ENCODE results near the gene KRTAP5-3. TPM values are rescaled to one million over a fixed set of nuclear protein-coding genes. Genes with fewer than 3 reads are reported as not detected.

The KRTAP5-3 gene
- total RNA-seq, 4 donors from 2014 or later, result not detected

- Histone ChIP-seq H3K27me3 (no peaks in the 10 kb centered on the region), H3K4me1 (peaks cover 0 to 58% (median 27%) of the 10 kb centered on the region in 4 donors), H3K27ac (peak overlapping the region; percentile 89 to 99 (median 94)), H3K36me3 (peaks cover 0 to 41% (median 0%) of the 10 kb centered on the region in 3 donors), H3K9me3 (no peaks in the 10 kb centered on the region), H3K4me3 (no peak overlapping the region)
- no peak for DNase-seq (ENCODE audit: low spot score in 2 of 2)
- TF ChIP-seq POLR2A (IDR thresholded peaks at IDR 0.05) (no peak), EP300 (IDR thresholded peaks at IDR 0.05) (no peak), CTCF (IDR thresholded peaks at IDR 0.05) (no peak)
- WGBS, 2 donors, result 48 to 64% methylated on average over 12 of the region's 12 CpGs
These were observed 49.5 kb downstream of the KRTAP5-3 start for GRCh38 chr11:1558775-1559110.

DNA sequence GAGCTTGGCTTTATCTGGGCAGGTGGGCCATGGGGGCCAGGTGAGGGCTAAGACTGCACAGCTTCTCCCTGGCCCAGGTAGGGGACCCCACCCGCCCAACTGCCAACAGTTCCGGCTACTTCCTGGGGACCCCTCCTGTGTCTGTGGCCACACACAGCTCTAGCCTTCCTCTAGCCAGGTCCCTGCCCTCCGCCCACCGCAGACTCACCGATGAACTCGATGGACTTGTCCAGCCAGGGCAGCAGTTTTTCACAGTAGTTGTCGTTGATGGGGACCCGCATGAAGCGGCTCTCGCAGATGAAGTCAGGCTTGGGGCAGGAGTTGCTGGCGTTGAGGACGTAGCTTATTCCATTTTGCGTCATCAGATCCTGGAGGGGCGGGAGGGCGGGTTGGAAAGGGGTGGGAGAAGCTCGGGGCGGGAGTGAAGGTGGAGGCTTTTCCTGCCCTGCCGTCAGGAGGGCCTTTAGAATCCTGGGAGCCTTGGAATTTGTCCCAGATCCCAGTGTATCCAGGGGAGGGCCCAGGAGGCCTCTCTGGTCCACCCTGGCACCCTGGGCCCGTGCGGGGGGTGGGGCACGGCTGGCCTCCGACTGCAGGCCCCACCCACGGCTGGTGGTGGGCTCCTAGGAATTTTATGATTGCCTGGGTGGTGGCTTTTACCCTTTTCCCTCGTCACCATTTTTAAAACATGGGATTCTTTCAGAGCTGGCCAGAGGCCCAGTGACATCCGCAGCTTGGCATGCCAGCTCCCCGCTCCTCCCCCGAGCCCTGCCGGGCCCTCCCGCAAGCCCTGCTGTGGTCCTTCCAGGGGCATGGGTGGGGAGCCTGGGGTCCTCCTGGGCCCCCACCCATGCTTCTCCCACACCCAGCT lies 50.1 kb downstream of the KRTAP5-3 start:
- peak in 1 of 2 donors; percentile 45 for DNase-seq (ENCODE audit: low spot score in 2 of 2)
- 35 to 41% methylated on average over 29 of the region's 29 CpGs for WGBS, 2 donors
- peaks cover 0 to 59% (median 27%) of the 10 kb centered on the region in 4 donors for H3K4me1 ChIP-seq
- H3K36me3 ChIP-seq, result peaks cover 0 to 35% (median 0%) of the 10 kb centered on the region in 3 donors
- H3K9me3 ChIP-seq, result no peaks in the 10 kb centered on the region
- H3K27me3 ChIP-seq, result peaks cover 0 to 1% of the 10 kb centered on the region in 2 donors
- TF ChIP-seq EP300 (IDR thresholded peaks at IDR 0.05) (peak; percentile 63 to 75), CTCF (IDR thresholded peaks at IDR 0.05) (no peak)
- H3K4me3 ChIP-seq, result no peak overlapping the region
- peak overlapping the region; percentile 89 to 99 (median 94) for H3K27ac ChIP-seq

Other genes with a start within 250 kb of the KRTAP5-3 start
- 1 to 10 TPM; 2.4 to 7.8 (median 4.6) TPM for gene BRSK2, start 218.5 kb downstream of the KRTAP5-3 start, total RNA-seq
- gene MOB2, start 121.7 kb downstream of the KRTAP5-3 start, total RNA-seq, result 10 to 100 TPM; 42.3 to 55.1 (median 46.9) TPM
- gene DUSP8, start 36.2 kb downstream of the KRTAP5-3 start, total RNA-seq, result 10 to 100 TPM in 1 of 4 donors, 1 to 10 TPM in 3; 1.9 to 10.8 (median 3.4) TPM
- not detected for gene KRTAP5-1, start 23.2 kb downstream of the KRTAP5-3 start, total RNA-seq
- gene KRTAP5-2, start 10.2 kb downstream of the KRTAP5-3 start, total RNA-seq, result not detected
- not detected for gene KRTAP5-4, start 13.7 kb upstream of the KRTAP5-3 start, total RNA-seq
- not detected for gene KRTAP5-5, start 21.3 kb upstream of the KRTAP5-3 start, total RNA-seq
- gene KRTAP5-6, start 88.7 kb upstream of the KRTAP5-3 start, total RNA-seq, result not detected
- gene IFITM10, start 142.1 kb upstream of the KRTAP5-3 start, total RNA-seq, result 10 to 100 TPM in 2 of 4 donors, 1 to 10 TPM in 2; 5.9 to 54.9 (median 13.8) TPM
- gene CTSD, start 155.5 kb upstream of the KRTAP5-3 start, total RNA-seq, result 100 to 1,000 TPM; 385 to 583 (median 429) TPM
- gene SYT8, start 226.5 kb upstream of the KRTAP5-3 start, total RNA-seq, result 1 to 10 TPM in 2 of 4 donors, under 1 TPM in 1, not detected in 1; 0.39 to 4.2 (median 1.0) TPM
- not detected for gene TNNI2, start 230.5 kb upstream of the KRTAP5-3 start, total RNA-seq
- 10 to 100 TPM; 36.9 to 69.0 (median 50.2) TPM for gene LSP1, start 244.6 kb upstream of the KRTAP5-3 start, total RNA-seq